Activated CD8-positive, alpha-beta T cell treated with anti-CD3 and anti-CD28 coated beads for 36 hours (primary cell): ENCODE results near the gene CISH. TPM values are rescaled to one million over a fixed set of nuclear protein-coding genes. Genes with fewer than 3 reads are reported as not detected.

ENCODE experiments used
- ATAC-seq: fragments of 200-7000 bp; cut with Tn5 transposase; one replicate; pipeline ENCODE4 v1.10.0; 2021; ENCODE audit warnings: mild to moderate bottlenecking, moderate library complexity
- CTCF ChIA-PET: fragments of 350-600 bp; sonication (Branson Sonifier 250); formaldehyde crosslinking; loops from one replicate; lab custom pipeline; 2021; ENCODE audit warnings: antibody characterized with exemption; lab: Charles Lee
- POLR2A ChIA-PET: fragments of 350-600 bp; sonication (Branson Sonifier 250); formaldehyde crosslinking; loops from one replicate; lab custom pipeline; 2021; ENCODE audit warnings: antibody characterized with exemption; lab: Charles Lee
- DNase-seq: peaks from one replicate; pipeline ENCODE4 v3.0.0-alpha.2; 2020
- H3K27ac Mint-ChIP-seq: one replicate; pipeline ENCODE4 v1.8.0; 2021; ENCODE audit warnings: mild to moderate bottlenecking, mixed read lengths
- H3K27me3 Mint-ChIP-seq: one replicate; pipeline ENCODE4 v1.8.0; 2021; ENCODE audit warnings: mixed read lengths
- H3K36me3 Mint-ChIP-seq: one replicate; pipeline ENCODE4 v1.8.0; 2021; ENCODE audit warnings: low read depth, mixed read lengths
- H3K4me1 Mint-ChIP-seq: one replicate; pipeline ENCODE4 v1.8.0; 2021; ENCODE audit warnings: low read depth, mixed read lengths
- H3K4me3 Mint-ChIP-seq: one replicate; pipeline ENCODE4 v1.8.0; 2021; ENCODE audit warnings: mild to moderate bottlenecking, moderate library complexity, mixed read lengths
- H3K9me3 Mint-ChIP-seq: one replicate; pipeline ENCODE4 v1.8.0; 2021; ENCODE audit warnings: mixed read lengths
- CTCF ChIP-seq: fragments of 200-600 bp; IDR thresholded peaks from one replicate; pipeline ENCODE4 v1.8.0; 2022; ENCODE audit warnings: antibody characterized with exemption, mild to moderate bottlenecking
- intact Hi-C: fragments of 100-400 bp; cut with micrococcal nuclease; formaldehyde crosslinking; loops from one replicate; pipeline ENCODE4 v1.10.0; 2022
- total RNA-seq, 2 experiments: library from RNA; stranded (reverse); gene quantifications; one replicate each; pipeline ENCODE4 v1.2.3, GENCODE V29; 2021

The CISH gene
- total RNA-seq, 2 experiments from 2014 or later: 307 to 308 TPM

DNA sequence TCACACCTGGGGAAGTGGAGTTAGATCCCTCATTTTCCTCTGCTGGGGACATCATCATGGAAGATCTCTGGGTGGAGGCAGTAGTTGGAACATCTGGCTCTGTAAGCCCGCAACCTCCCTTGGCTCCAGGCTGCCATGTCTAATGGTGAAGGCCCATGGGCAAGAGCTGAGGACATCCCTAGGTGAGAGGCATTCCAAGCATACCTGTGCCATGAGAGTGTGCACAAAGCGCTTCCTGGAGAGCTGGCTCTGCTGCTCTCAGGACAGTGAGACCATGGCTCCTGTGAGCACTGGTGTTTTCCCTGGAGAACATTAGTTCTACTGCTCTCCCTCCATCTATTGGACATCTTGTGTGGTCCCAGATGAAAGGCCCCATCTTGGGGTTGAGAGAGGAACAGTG lies 13.1 kb upstream of the CISH start:
- peak overlapping the region; percentile 52 for H3K4me3 Mint-ChIP-seq

GRCh38 chr3:50623840-50624474 lies 12.4 kb upstream of the CISH start:
- TF ChIP-seq CTCF: no peak
- Mint-ChIP-seq H3K27me3 (no peaks in the 10 kb centered on the region), H3K36me3 (peaks cover 66% of the 10 kb centered on the region), H3K4me1 (peaks cover 91% of the 10 kb centered on the region), H3K4me3 (peak overlapping the region; percentile 52), H3K27ac (peak overlapping the region; percentile 90), H3K9me3 (no peaks in the 10 kb centered on the region)
- peak; percentile 83 for ATAC-seq
- POLR2A ChIA-PET: interaction anchor here (0.5 to 5.9 kb wide), 17 partner anchors 7 to 61 kb away, joined by 3 to 30 read pairs (median 4); partner anchors contain the start of genes CISH, HEMK1 and MAPKAPK3
- DNase-seq: peak; percentile 88
- intact Hi-C loops: no loop called here
- CTCF ChIA-PET: interaction anchor here (1.1 to 7.5 kb wide), 3 partner anchors 10 to 57 kb away, joined by 3 to 67 read pairs (median 15); partner anchors contain the start of genes C3orf18, CISH and MAPKAPK3

More for the DNA sequence above, 13.1 kb upstream of the CISH start:
- Mint-ChIP-seq H3K9me3 (no peaks in the 10 kb centered on the region), H3K4me1 (peaks cover 91% of the 10 kb centered on the region), H3K27me3 (no peaks in the 10 kb centered on the region), H3K36me3 (peaks cover 61% of the 10 kb centered on the region), H3K27ac (peak overlapping the region; percentile 90)
- CTCF ChIA-PET: interaction anchor here (1.1 to 7.5 kb wide), 3 partner anchors 10 to 57 kb away, joined by 3 to 67 read pairs (median 15); partner anchors contain the start of genes C3orf18, CISH and MAPKAPK3
- no peak for TF ChIP-seq CTCF
- DNase-seq (no peak), ATAC-seq (no peak)
- intact Hi-C loops: no loop called here
- POLR2A ChIA-PET: interaction anchor here (0.5 to 5.9 kb wide), 13 partner anchors 7 to 60 kb away, joined by 3 to 30 read pairs (median 4); partner anchors contain the start of genes CISH and MAPKAPK3

DNA sequence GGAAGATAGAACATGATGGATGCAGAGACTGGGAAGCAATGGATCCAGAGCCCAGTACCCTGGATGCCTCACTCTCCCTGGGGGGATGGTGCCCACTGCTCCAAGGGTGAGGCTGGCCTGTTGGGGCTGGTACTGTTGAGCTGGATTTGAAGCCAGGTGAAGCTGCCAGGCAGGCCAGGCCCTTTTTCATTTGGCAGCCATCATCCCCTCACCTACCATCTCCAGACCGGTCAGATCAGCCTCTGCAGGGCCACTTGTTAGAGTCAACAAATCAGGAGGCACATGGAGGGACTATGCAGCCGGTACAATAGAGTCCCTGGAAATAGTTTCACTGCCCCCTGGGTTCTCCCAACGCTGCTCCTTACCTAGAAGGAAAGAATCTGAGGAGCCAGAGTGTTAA lies 11.3 kb upstream of the CISH start:
- peaks cover 84% of the 10 kb centered on the region for H3K4me1 Mint-ChIP-seq
- ChIA-PET CTCF (interaction anchor here (0.8 to 7.5 kb wide), 5 partner anchors 9 to 53 kb away, joined by 3 to 67 read pairs (median 3); partner anchors contain the start of genes CISH and MAPKAPK3), POLR2A (interaction anchor here (1.0 to 3.2 kb wide), 8 partner anchors 10 to 54 kb away, joined by 3 to 26 read pairs (median 4); partner anchors contain the start of genes CISH and HEMK1)
- intact Hi-C loops: no loop called here
- no peak for TF ChIP-seq CTCF
- no peak overlapping the region for H3K4me3 Mint-ChIP-seq
- no peak for DNase-seq
- no peak for ATAC-seq
- no peaks in the 10 kb centered on the region for H3K27me3 Mint-ChIP-seq
- peak overlapping the region; percentile 90 for H3K27ac Mint-ChIP-seq
- no peaks in the 10 kb centered on the region for H3K9me3 Mint-ChIP-seq
- H3K36me3 Mint-ChIP-seq: peaks cover 72% of the 10 kb centered on the region

DNA sequence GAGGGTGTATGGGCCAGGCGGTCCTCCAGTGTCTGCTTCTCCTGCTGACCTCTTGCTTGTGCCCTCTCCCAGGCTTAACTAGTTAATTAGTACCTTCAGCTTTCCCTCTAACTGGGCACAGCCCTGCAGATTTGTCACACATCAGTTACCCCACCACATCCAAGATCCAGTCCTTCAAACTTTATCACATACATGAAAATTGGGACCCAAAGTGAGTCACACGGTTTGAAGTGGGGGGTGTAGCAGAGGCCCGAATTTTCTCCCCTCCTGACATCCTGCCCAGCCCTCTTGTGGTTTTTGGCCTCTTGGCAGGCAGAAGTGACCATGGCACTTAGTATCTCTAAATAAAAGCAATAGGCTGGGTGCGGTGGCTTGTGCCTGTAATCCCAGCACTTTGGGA lies 9.2 kb upstream of the CISH start:
- intact Hi-C loops: no loop called here
- H3K27me3 Mint-ChIP-seq: no peaks in the 10 kb centered on the region
- DNase-seq (no peak), ATAC-seq (no peak)
- peak overlapping the region; percentile 94 for H3K4me3 Mint-ChIP-seq
- no peaks in the 10 kb centered on the region for H3K9me3 Mint-ChIP-seq
- H3K27ac Mint-ChIP-seq: peak overlapping the region; percentile 80
- H3K36me3 Mint-ChIP-seq: peaks cover 75% of the 10 kb centered on the region
- CTCF ChIA-PET: interaction anchor here (10.5 to 25.1 kb wide), 2 partner anchors 33 to 48 kb away, joined by 193 to 769 read pairs; partner anchors contain the start of genes C3orf18 and HEMK1
- no peak for TF ChIP-seq CTCF
- peaks cover 73% of the 10 kb centered on the region for H3K4me1 Mint-ChIP-seq
- POLR2A ChIA-PET: interaction anchor here (1.5 to 25.6 kb wide), 5 partner anchors 9 to 46 kb away, joined by 6 to 2276 read pairs (median 53); partner anchors contain the start of genes C3orf18, CISH and HEMK1
